Suprapubic skin (tissue), 4 donors: ENCODE results near the gene EXOSC2.

Source experiments
- EP300 ChIP-seq: sonication (generic); formaldehyde crosslinking; IDR thresholded peaks from one replicate; pipeline ENCODE4 v1.6.1; 2017; ENCODE audit warnings: antibody characterized with exemption
- POLR2AphosphoS5 ChIP-seq, 3 donors: sonication (generic); formaldehyde crosslinking; IDR thresholded peaks; one replicate each; pipeline ENCODE4 v1.6.1; 2017; ENCODE audit warnings: antibody characterized with exemption in 3 of 3
- TF ChIP-seq, protein P1 (sequence below), 2 donors: fragments of 200-600 bp in 1 of 2; fragments of 450-650 bp in 1 of 2; sonication (generic) in 1 of 2; IDR thresholded peaks; one replicate each; pipeline ENCODE4 v1.5.1; 2016 to 2019; ENCODE audit warnings: antibody characterized with exemption in 2 of 2, mild to moderate bottlenecking in 1 of 2, moderate library complexity in 1 of 2

DNA sequence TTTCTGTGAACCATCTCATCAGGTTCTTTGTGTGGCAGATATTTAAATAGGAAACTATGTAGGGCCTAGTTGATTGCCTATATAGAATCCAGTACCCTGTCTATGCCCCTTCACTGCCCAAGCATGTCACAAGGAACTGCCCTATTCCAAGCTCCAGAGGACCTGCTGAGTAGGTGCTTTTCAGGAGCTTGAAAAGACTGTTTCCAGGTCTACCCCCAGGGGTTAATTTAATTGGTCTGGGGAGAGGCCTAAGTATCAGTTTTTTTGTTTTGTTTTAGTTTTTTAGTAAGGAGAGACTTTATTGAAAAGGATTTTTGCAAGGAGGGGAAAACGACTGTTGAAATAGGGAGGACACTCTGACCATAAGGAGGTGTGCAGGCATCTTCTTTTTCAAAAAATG lies 43.3 kb downstream of the EXOSC2 start:
- TF ChIP-seq EP300 (no peak), POLR2AphosphoS5 (IDR thresholded peaks at IDR 0.05) (no peak)
- TF ChIP-seq, protein P1, sequence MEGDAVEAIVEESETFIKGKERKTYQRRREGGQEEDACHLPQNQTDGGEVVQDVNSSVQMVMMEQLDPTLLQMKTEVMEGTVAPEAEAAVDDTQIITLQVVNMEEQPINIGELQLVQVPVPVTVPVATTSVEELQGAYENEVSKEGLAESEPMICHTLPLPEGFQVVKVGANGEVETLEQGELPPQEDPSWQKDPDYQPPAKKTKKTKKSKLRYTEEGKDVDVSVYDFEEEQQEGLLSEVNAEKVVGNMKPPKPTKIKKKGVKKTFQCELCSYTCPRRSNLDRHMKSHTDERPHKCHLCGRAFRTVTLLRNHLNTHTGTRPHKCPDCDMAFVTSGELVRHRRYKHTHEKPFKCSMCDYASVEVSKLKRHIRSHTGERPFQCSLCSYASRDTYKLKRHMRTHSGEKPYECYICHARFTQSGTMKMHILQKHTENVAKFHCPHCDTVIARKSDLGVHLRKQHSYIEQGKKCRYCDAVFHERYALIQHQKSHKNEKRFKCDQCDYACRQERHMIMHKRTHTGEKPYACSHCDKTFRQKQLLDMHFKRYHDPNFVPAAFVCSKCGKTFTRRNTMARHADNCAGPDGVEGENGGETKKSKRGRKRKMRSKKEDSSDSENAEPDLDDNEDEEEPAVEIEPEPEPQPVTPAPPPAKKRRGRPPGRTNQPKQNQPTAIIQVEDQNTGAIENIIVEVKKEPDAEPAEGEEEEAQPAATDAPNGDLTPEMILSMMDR (IDR thresholded peaks at IDR 0.05) = no peak
